ENCODE data around the gene ZNF772.

- TF ChIP-seq CTCF (IDR thresholded peaks at IDR 0.05; ENCODE audit: insufficient read depth, low read length) = no peak
- TF ChIP-seq POLR2AphosphoS5 (IDR thresholded peaks at IDR 0.05; ENCODE audit: low read depth) = no peak
- TF ChIP-seq GABPA (IDR thresholded peaks at IDR 0.05; ENCODE audit: low read depth) = no peak
- TF ChIP-seq REST (IDR thresholded peaks at IDR 0.05; ENCODE audit: insufficient replicate concordance, low read depth) = no peak
Measured at GRCh38 chr19:57434386-57435061, 42.8 kb downstream of the ZNF772 start.

Measured in HL-60 (cell line).